ENCODE measurements around the gene DNAH14. TPM values are rescaled to one million over a fixed set of nuclear protein-coding genes. Genes with fewer than 3 reads are reported as not detected.

Gene DNAH14
- total and polyA plus RNA-seq, 2 of the 4 experiments (the other 2 are of a cell fraction), result 2.7 to 3.6 TPM

DNA sequence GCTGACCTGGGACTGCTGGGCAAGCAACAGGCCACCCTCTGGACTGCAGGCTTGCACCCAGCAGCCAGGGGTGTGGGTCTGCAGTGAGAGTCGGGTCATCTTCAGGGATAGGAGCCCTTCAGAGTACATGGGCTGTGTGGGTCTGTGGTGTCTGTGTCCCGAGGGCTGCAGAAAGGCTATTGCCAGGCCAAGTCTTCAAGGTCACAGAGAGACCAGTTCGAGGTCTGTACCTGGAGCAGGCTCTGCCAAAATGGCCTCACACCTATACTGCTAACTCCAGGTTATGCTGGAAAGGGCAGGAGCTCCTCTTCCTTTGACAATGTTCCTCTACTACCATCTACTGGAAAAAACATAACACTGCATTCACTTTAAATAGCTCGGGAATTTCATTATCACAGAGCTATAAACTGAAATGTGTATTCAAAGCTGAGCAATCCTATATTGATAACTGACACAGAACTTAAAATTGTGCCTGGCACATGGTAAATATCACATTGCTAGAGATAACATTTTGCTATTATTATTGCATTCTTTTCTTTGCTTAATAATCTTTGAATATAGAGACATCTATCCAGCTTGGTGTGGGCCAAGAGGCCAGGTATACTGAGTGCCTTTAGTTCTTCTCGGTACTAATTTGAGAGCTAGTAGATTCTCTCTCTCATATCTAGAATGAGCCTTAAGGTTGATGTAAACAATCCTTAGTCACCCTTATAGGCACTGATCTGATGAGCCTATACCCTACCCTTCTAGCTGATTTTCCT, 6.9 kb upstream of the DNAH14 start:
- no TSS peak for BruUV-seq (replicated peaks)
- H3K27me3 ChIP-seq (ENCODE audit: control insufficient read depth, insufficient read depth, low read length), result no peaks in the 10 kb centered on the region
- no peak overlapping the region for H3K14ac ChIP-seq (replicated peaks; ENCODE audit: low read depth, low read length)
- peak overlapping the region; percentile 34 for H2AFZ ChIP-seq (replicated peaks; ENCODE audit: low read length, poor library complexity)
- no peaks in the 10 kb centered on the region for H3K36me3 ChIP-seq (ENCODE audit: control insufficient read depth, insufficient read depth, low read length)
- H2BK15ac ChIP-seq (ENCODE audit: low read depth, low read length), result no peak overlapping the region
- no peak overlapping the region for H4K8ac ChIP-seq (ENCODE audit: low read depth in 2 of 2, low read length in 2 of 2)
- no peak overlapping the region for H3K27ac ChIP-seq (ENCODE audit: insufficient read depth, low read length)
- H2AK5ac ChIP-seq (ENCODE audit: low read depth, low read length), result no peak overlapping the region
- H4K91ac ChIP-seq (ENCODE audit: insufficient read depth, low read depth, low read length), result no peak overlapping the region
- no peak overlapping the region for H3K18ac ChIP-seq (ENCODE audit: low read depth, low read length)
- 80% methylated on average over 1 of the region's 5 CpGs; no CpG with 5 or more reads in 1 of the 2 experiments for WGBS, 2 experiments (ENCODE audit: extremely low coverage in 2 of 2, insufficient read length in 1 of 2)
- no peak overlapping the region for H2BK120ac ChIP-seq (ENCODE audit: low read depth, low read length)
- no peak overlapping the region for H2BK5ac ChIP-seq (ENCODE audit: low read depth, low read length, poor library complexity, severe bottlenecking)
- no peak overlapping the region for H4K5ac ChIP-seq (ENCODE audit: low read depth, low read length)
- H3K4me2 ChIP-seq (ENCODE audit: low read depth, low read length), result no peak overlapping the region
- no peak overlapping the region for H2BK20ac ChIP-seq (ENCODE audit: low read depth, low read length)
- CTCF ChIA-PET, result interaction anchor here (0.5 to 1.3 kb wide), 27 partner anchors 8 to 1178 kb away, joined by 3 to 11 read pairs (median 4); no protein-coding TSS in a partner anchor
- H3K4me1 ChIP-seq (ENCODE audit: control insufficient read depth, insufficient read depth, low read length), result no peaks in the 10 kb centered on the region
- TF ChIP-seq BHLHE40 (IDR thresholded peaks at IDR 0.05; ENCODE audit: low read depth, low read length) (no peak), RAD21 (IDR thresholded peaks at IDR 0.05; ENCODE audit: low read length) (peak; percentile 79), MAZ (IDR thresholded peaks at IDR 0.05; ENCODE audit: borderline replicate concordance, low read depth, low read length) (no peak), SMC3 (IDR thresholded peaks at IDR 0.05; ENCODE audit: low read depth, low read length) (peak; percentile 57), MAFK (IDR thresholded peaks at IDR 0.05; ENCODE audit: low read depth, low read length) (no peak), CEBPB (IDR thresholded peaks at IDR 0.05; ENCODE audit: low read depth, low read length) (no peak), RCOR1 (IDR thresholded peaks at IDR 0.05; ENCODE audit: insufficient replicate concordance, low read length) (no peak)
- TF ChIP-seq, protein P1, sequence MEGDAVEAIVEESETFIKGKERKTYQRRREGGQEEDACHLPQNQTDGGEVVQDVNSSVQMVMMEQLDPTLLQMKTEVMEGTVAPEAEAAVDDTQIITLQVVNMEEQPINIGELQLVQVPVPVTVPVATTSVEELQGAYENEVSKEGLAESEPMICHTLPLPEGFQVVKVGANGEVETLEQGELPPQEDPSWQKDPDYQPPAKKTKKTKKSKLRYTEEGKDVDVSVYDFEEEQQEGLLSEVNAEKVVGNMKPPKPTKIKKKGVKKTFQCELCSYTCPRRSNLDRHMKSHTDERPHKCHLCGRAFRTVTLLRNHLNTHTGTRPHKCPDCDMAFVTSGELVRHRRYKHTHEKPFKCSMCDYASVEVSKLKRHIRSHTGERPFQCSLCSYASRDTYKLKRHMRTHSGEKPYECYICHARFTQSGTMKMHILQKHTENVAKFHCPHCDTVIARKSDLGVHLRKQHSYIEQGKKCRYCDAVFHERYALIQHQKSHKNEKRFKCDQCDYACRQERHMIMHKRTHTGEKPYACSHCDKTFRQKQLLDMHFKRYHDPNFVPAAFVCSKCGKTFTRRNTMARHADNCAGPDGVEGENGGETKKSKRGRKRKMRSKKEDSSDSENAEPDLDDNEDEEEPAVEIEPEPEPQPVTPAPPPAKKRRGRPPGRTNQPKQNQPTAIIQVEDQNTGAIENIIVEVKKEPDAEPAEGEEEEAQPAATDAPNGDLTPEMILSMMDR (conservative IDR thresholded peaks at IDR 0.05; ENCODE audit: low read depth, low read length), result peak; percentile 79
- TF ChIP-seq, protein P2, sequence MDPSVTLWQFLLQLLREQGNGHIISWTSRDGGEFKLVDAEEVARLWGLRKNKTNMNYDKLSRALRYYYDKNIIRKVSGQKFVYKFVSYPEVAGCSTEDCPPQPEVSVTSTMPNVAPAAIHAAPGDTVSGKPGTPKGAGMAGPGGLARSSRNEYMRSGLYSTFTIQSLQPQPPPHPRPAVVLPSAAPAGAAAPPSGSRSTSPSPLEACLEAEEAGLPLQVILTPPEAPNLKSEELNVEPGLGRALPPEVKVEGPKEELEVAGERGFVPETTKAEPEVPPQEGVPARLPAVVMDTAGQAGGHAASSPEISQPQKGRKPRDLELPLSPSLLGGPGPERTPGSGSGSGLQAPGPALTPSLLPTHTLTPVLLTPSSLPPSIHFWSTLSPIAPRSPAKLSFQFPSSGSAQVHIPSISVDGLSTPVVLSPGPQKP (IDR thresholded peaks at IDR 0.05; ENCODE audit: borderline replicate concordance, low read depth, low read length), result no peak
- H2AK9ac ChIP-seq (replicated peaks; ENCODE audit: low read depth, low read length, poor library complexity), result no peak overlapping the region
- in situ Hi-C loops (cut with MboI; ENCODE audit: low sequenced_read_pairs) (no loop called here), intact Hi-C loops (cut with micrococcal nuclease) (loop anchor here (1.0 to 10.0 kb wide), 7 partner anchors 70 to 1052 kb away; partner anchors contain the start of genes NVL and WDR26), dilution Hi-C loops (cut with HindIII; ENCODE audit: low sequenced_read_pairs, unreplicated experiment) (no loop called here)
- H3K56ac ChIP-seq (ENCODE audit: extremely low read depth, insufficient read depth, low read length), result no peak overlapping the region
- DNase-seq (peak; percentile 39), ATAC-seq (ENCODE audit: low read depth) (peak; percentile 97)
- no peak overlapping the region for H3K9ac ChIP-seq (ENCODE audit: low read depth, low read length)
- no peaks in the 10 kb centered on the region for H3K79me1 ChIP-seq (ENCODE audit: low read depth in 1 of 2, low read length in 2 of 2)
- H3K23ac ChIP-seq (ENCODE audit: low read depth, low read length), result no peak overlapping the region
- H3K4ac ChIP-seq (ENCODE audit: low read depth, low read length), result no peak overlapping the region
- H4K20me1 ChIP-seq (ENCODE audit: insufficient read depth, low read length), result no peaks in the 10 kb centered on the region
- no peaks in the 10 kb centered on the region for H3K9me1 ChIP-seq (ENCODE audit: insufficient read depth, low read length)
- H3K4me3 ChIP-seq (ENCODE audit: insufficient read depth, low read depth, low read length), result no peak overlapping the region
- POLR2A ChIA-PET (ENCODE audit: unreplicated experiment), result no interaction called here
- H3K9me3 ChIP-seq (ENCODE audit: control insufficient read depth, insufficient read depth, low read length), result no peaks in the 10 kb centered on the region

All from IMR-90 (cell line).